Measurements from ENCODE around the gene ADARB1. TPM values are rescaled to one million over a fixed set of nuclear protein-coding genes. Genes with fewer than 3 reads are reported as not detected.

Gene ADARB1
- polyA plus RNA-seq, 1 of the 3 experiments (the other 2 are of a cell fraction) = 7.8 TPM

GRCh38 chr21:45039317-45040156 lies 34.8 kb upstream of the ADARB1 start (continued):
- no peak for TF ChIP-seq PBX3 (IDR thresholded peaks at IDR 0.05)

GRCh38 chr21:45040157-45040711 lies 34.1 kb upstream of the ADARB1 start:
- no peaks in the 10 kb centered on the region for H3K27me3 ChIP-seq (ENCODE audit: insufficient read depth)
- CTCF ChIA-PET = no interaction called here
- no peak overlapping the region for H3K4me3 ChIP-seq (ENCODE audit: low read depth in 2 of 2, low read length in 1 of 2)
- H3K4me1 ChIP-seq (ENCODE audit: control insufficient read depth in 1 of 2, insufficient read depth in 2 of 2, low read depth in 1 of 2, low read length in 1 of 2) = no peaks in the 10 kb centered on the region
- TF ChIP-seq MXI1 (IDR thresholded peaks at IDR 0.05; ENCODE audit: low read depth, low read length) (no peak), TCF12 (IDR thresholded peaks at IDR 0.05) (no peak), JUND (IDR thresholded peaks at IDR 0.05) (no peak), CHD2 (IDR thresholded peaks at IDR 0.05; ENCODE audit: low read length, partially characterized antibody) (no peak), EP300 (IDR thresholded peaks at IDR 0.05; ENCODE audit: borderline replicate concordance in 1 of 2, low read depth in 1 of 2, low read length in 1 of 2) (no peak), CTCF (IDR thresholded peaks at IDR 0.05) (no peak), RAD21 (IDR thresholded peaks at IDR 0.05; ENCODE audit: low read length) (no peak), MEF2A (IDR thresholded peaks at IDR 0.05; ENCODE audit: borderline replicate concordance, low read depth) (no peak), FOXM1 (IDR thresholded peaks at IDR 0.05; ENCODE audit: low read depth) (no peak)
- no peak overlapping the region for H3K27ac ChIP-seq (ENCODE audit: low read depth in 2 of 2, low read length in 1 of 2)
- no peak overlapping the region for H3K4me2 ChIP-seq
- H3K79me2 ChIP-seq (ENCODE audit: insufficient read depth) = no peaks in the 10 kb centered on the region
- 100% methylated on average over 2 of the region's 9 CpGs for WGBS (ENCODE audit: low lambda C conversion rate)
- no peaks in the 10 kb centered on the region for H3K36me3 ChIP-seq (replicated peaks in 1 of 2; ENCODE audit: control insufficient read depth in 1 of 2, insufficient read depth in 2 of 2, low read length in 1 of 2)
- no peaks in the 10 kb centered on the region for H3K9me2 ChIP-seq
- no peaks in the 10 kb centered on the region for H3F3A ChIP-seq (replicated peaks; ENCODE audit: insufficient read depth)
- H3K9me3 ChIP-seq = no peaks in the 10 kb centered on the region
- no peak overlapping the region for H3K9ac ChIP-seq
- no peaks in the 10 kb centered on the region for H4K20me1 ChIP-seq (ENCODE audit: insufficient read depth)
- H2AFZ ChIP-seq (ENCODE audit: low read depth) = no peak overlapping the region
- POLR2A ChIA-PET = no interaction called here
- DNase-seq = peak; percentile 21

GRCh38 chr21:45040739-45041138 lies 33.6 kb upstream of the ADARB1 start:
- 88% methylated on average over 15 of the region's 15 CpGs for WGBS (ENCODE audit: low lambda C conversion rate)
- Histone ChIP-seq H3F3A (replicated peaks; ENCODE audit: insufficient read depth) (no peaks in the 10 kb centered on the region), H2AFZ (ENCODE audit: low read depth) (no peak overlapping the region), H3K9me2 (no peaks in the 10 kb centered on the region), H3K9ac (no peak overlapping the region), H3K4me1 (ENCODE audit: control insufficient read depth in 1 of 2, insufficient read depth in 2 of 2, low read depth in 1 of 2, low read length in 1 of 2) (no peaks in the 10 kb centered on the region), H3K36me3 (replicated peaks in 1 of 2; ENCODE audit: control insufficient read depth in 1 of 2, insufficient read depth in 2 of 2, low read length in 1 of 2) (no peaks in the 10 kb centered on the region), H3K9me3 (no peaks in the 10 kb centered on the region), H3K27me3 (ENCODE audit: insufficient read depth) (no peaks in the 10 kb centered on the region), H3K4me3 (ENCODE audit: low read depth in 2 of 2, low read length in 1 of 2) (no peak overlapping the region), H3K79me2 (ENCODE audit: insufficient read depth) (no peaks in the 10 kb centered on the region), H4K20me1 (ENCODE audit: insufficient read depth) (no peaks in the 10 kb centered on the region), H3K4me2 (no peak overlapping the region), H3K27ac (ENCODE audit: low read depth in 2 of 2, low read length in 1 of 2) (no peak overlapping the region)
- CTCF ChIA-PET = no interaction called here
- POLR2A ChIA-PET = no interaction called here
- peak; percentile 31 for DNase-seq
- no peak for TF ChIP-seq CHD2 (IDR thresholded peaks at IDR 0.05; ENCODE audit: low read length, partially characterized antibody)
- TF ChIP-seq TEAD4 (IDR thresholded peaks at IDR 0.05; ENCODE audit: borderline replicate concordance, insufficient read depth) = no peak
- no peak for TF ChIP-seq REST (IDR thresholded peaks at IDR 0.05; ENCODE audit: low read depth, low read length)
- no peak for TF ChIP-seq CTCF (IDR thresholded peaks at IDR 0.05)
- no peak for TF ChIP-seq GABPA (IDR thresholded peaks at IDR 0.05; ENCODE audit: low read depth)
- TF ChIP-seq SIN3A (IDR thresholded peaks at IDR 0.05; ENCODE audit: borderline replicate concordance, low read depth, low read length) = no peak
